Tibial nerve (tissue), 4 donors: ENCODE data around the gene CEACAM18. TPM values are rescaled to one million over a fixed set of nuclear protein-coding genes. Genes with fewer than 3 reads are reported as not detected.

Source experiments
- DNase-seq, 2 donors: peaks; one replicate each; pipeline ENCODE4 v3.0.0-alpha.2; 2019; ENCODE audit warnings: low spot score in 2 of 2
- H3K27ac ChIP-seq, 4 donors: fragments of 200-600 bp; sonication (generic) in 3 of 4; one replicate each; pipeline ENCODE4 v1.5.1; 2017 to 2019; ENCODE audit warnings: mild to moderate bottlenecking in 1 of 4
- H3K27me3 ChIP-seq, 2 donors: fragments of 200-600 bp; sonication (generic) in 1 of 2; one replicate each; pipeline versions ENCODE4 v1.5.1 to v1.6.0; 2017 to 2019
- H3K36me3 ChIP-seq, 3 donors: fragments of 200-600 bp; sonication (generic); one replicate each; pipeline ENCODE4 v1.5.1; 2018 to 2019
- H3K4me1 ChIP-seq, 4 donors: fragments of 200-600 bp; sonication (generic) in 3 of 4; one replicate each; pipeline ENCODE4 v1.5.1; 2017 to 2019
- H3K4me3 ChIP-seq, 4 donors: fragments of 200-600 bp; sonication (generic) in 3 of 4; one replicate each; pipeline ENCODE4 v1.5.1; 2017 to 2019; ENCODE audit warnings: mild to moderate bottlenecking in 1 of 4, moderate library complexity in 1 of 4
- H3K9me3 ChIP-seq, 4 donors: fragments of 200-600 bp; sonication (generic) in 3 of 4; one replicate each; pipeline ENCODE4 v1.5.1; 2017 to 2019
- CTCF ChIP-seq, 5 experiments: fragments of 200-600 bp in 3 of 5; fragments of 450-650 bp in 2 of 5; sonication (generic) in 3 of 5; IDR thresholded peaks; one replicate each; pipeline ENCODE4 v1.5.1; 2016 to 2019; ENCODE audit warnings: antibody characterized with exemption in 5 of 5, mild to moderate bottlenecking in 3 of 5, moderate library complexity in 2 of 5
- EP300 ChIP-seq, 2 donors: sonication (generic); formaldehyde crosslinking; IDR thresholded peaks; one replicate each; pipeline ENCODE4 v1.6.1; 2017; ENCODE audit warnings: antibody characterized with exemption in 2 of 2, mild to moderate bottlenecking in 1 of 2
- POLR2A ChIP-seq, 2 donors: fragments of 450-650 bp; IDR thresholded peaks; one replicate each; pipeline ENCODE4 v1.6.1; 2017; ENCODE audit warnings: antibody characterized with exemption in 2 of 2, mild to moderate bottlenecking in 2 of 2, moderate library complexity in 2 of 2
- WGBS, 2 donors: methylation state at CpG; one replicate each; pipeline ENCODE4 v1.1.5; 2018; 5-methylcytosine and 5-hydroxymethylcytosine counted together
- small RNA-seq: library from RNA; depleted of rRNA; stranded (forward); fragments of <200 nt; gene quantifications from one replicate; pipeline ENCODE3, GENCODE V24; 2016
- total RNA-seq, 4 donors: library from RNA; depleted of rRNA; stranded (reverse); fragments of >200 nt; gene quantifications; one replicate each; pipeline ENCODE4 v1.1.0, GENCODE V29; 2016

Gene CEACAM18
- total RNA-seq, 4 donors from 2014 or later: not detected

- Histone ChIP-seq H3K4me1 (no peaks in the 10 kb centered on the region), H3K9me3 (peaks cover 0 to 3% (median 0%) of the 10 kb centered on the region in 4 donors), H3K36me3 (no peaks in the 10 kb centered on the region), H3K27me3 (no peaks in the 10 kb centered on the region), H3K4me3 (no peak overlapping the region), H3K27ac (no peak overlapping the region)
- no peak for DNase-seq
- TF ChIP-seq CTCF (IDR thresholded peaks at IDR 0.05): no peak
- no peak for TF ChIP-seq POLR2A (IDR thresholded peaks at IDR 0.05)
- TF ChIP-seq EP300 (IDR thresholded peaks at IDR 0.05): no peak
- WGBS, 2 donors: 80 to 81% methylated on average over 4 of the region's 4 CpGs
Measured at GRCh38 chr19:51539821-51540366, 61.6 kb downstream of the CEACAM18 start.

Small RNA genes lying within 50 kb of the gene (small RNA-seq; reads per million reads assigned to genes)
- not detected for gene AC020914.3
- not detected for gene AC020914.5

Other genes starting within 250 kb of the CEACAM18 start
- gene SIGLECL1, start 227.5 kb upstream of the CEACAM18 start, total RNA-seq: not detected
- gene IGLON5, start 166.9 kb upstream of the CEACAM18 start, total RNA-seq: under 1 TPM in 1 of 4 donors, not detected in 3; 0.30 TPM
- 1 to 10 TPM in 3 of 4 donors, under 1 TPM in 1; 0.44 to 3.7 (median 2.1) TPM for gene VSIG10L, start 136.4 kb upstream of the CEACAM18 start, total RNA-seq
- 100 to 1,000 TPM in 3 of 4 donors, 10 to 100 TPM in 1; 73.2 to 118 (median 101) TPM for gene ETFB, start 112.2 kb upstream of the CEACAM18 start, total RNA-seq
- not detected for gene CLDND2, start 109.5 kb upstream of the CEACAM18 start, total RNA-seq
- 1 to 10 TPM in 2 of 4 donors, not detected in 2; 3.6 to 3.9 TPM for gene NKG7, start 105.9 kb upstream of the CEACAM18 start, total RNA-seq
- not detected for gene LIM2, start 90.6 kb upstream of the CEACAM18 start, total RNA-seq
- under 1 TPM in 1 of 4 donors, not detected in 3; 0.63 TPM for gene C19orf84, start 87.9 kb upstream of the CEACAM18 start, total RNA-seq
- gene SIGLEC10, start 60.9 kb upstream of the CEACAM18 start, total RNA-seq: 10 to 100 TPM in 2 of 4 donors, 1 to 10 TPM in 2; 2.1 to 21.9 (median 7.3) TPM
- gene SIGLEC8, start 20.1 kb upstream of the CEACAM18 start, total RNA-seq: 1 to 10 TPM in 1 of 4 donors, under 1 TPM in 3; 0.20 to 5.5 (median 0.87) TPM
- under 1 TPM in 1 of 4 donors, not detected in 3; 0.66 TPM for gene SIGLEC12, start 23.3 kb downstream of the CEACAM18 start, total RNA-seq
- gene SIGLEC6, start 53.1 kb downstream of the CEACAM18 start, total RNA-seq: 1 to 10 TPM in 1 of 4 donors, under 1 TPM in 3; 0.44 to 1.5 (median 0.59) TPM
- gene ZNF175, start 92.7 kb downstream of the CEACAM18 start, total RNA-seq: 1 to 10 TPM; 4.3 to 8.5 (median 7.3) TPM
- 1 to 10 TPM in 3 of 4 donors, under 1 TPM in 1; 0.20 to 2.2 (median 1.6) TPM for gene SIGLEC5, start 151.9 kb downstream of the CEACAM18 start, total RNA-seq
- 1 to 10 TPM in 3 of 4 donors, not detected in 1; 1.9 to 6.3 (median 4.9) TPM for gene SIGLEC14, start 168.3 kb downstream of the CEACAM18 start, total RNA-seq
- gene SPACA6, start 214.8 kb downstream of the CEACAM18 start, total RNA-seq: 10 to 100 TPM; 10.7 to 47.9 (median 34.0) TPM
- 1 to 10 TPM in 1 of 4 donors, under 1 TPM in 1, not detected in 2; 0.44 to 3.3 TPM for gene HAS1, start 245.5 kb downstream of the CEACAM18 start, total RNA-seq